Measurements from ENCODE around the gene NOL4. TPM values are rescaled to one million over a fixed set of nuclear protein-coding genes. Genes with fewer than 3 reads are reported as not detected.

NOL4 gene
- polyA plus RNA-seq, 3 donors, result not detected

DNA sequence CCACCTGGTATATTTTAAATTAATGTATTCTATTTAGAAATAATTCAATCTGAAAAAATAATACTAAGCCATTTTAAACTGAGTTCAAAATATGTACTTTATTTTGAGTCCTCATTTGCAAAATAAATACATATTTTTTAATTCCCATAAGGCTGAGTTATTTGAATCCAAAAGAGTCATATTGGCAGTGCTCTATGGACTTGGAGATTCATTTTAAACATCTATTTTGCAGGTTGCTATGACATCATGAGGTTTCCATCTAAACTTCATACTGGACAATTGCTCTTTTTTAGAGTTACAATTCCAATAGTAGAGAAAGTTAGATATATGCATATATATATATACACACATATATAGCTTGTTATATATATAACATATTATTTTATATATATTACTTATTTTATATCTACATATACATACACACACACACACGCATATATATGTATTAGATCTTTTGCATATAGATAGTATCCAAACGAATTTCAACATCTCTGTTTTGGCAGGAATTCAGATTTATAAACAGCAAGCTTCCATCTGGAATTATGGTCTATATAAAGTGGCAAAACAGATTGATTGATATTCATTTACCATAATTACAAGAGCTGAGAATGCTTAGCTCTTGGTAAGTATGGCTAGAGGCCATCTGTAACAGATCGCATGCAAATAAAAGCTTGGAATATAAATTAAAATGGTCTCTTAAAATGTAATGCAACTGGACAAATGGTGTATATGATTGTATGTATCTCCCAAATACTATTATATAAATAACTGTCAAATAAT is 34.9 kb downstream of the NOL4 start:
- no peaks in the 10 kb centered on the region for H3K36me3 Mint-ChIP-seq

More for the DNA sequence above, 34.9 kb downstream of the NOL4 start:
- Histone ChIP-seq H3K79me2 (ENCODE audit: insufficient read depth, low read length) (no peaks in the 10 kb centered on the region), H3K4me1 (ENCODE audit: control insufficient read depth in 1 of 2, insufficient read depth in 2 of 2, low read length in 2 of 2) (no peaks in the 10 kb centered on the region), H3K36me3 (replicated peaks in 1 of 2; ENCODE audit: control insufficient read depth in 1 of 2, insufficient read depth in 2 of 2, low read length in 2 of 2) (no peaks in the 10 kb centered on the region), H3K4me3 (replicated peaks in 1 of 3; ENCODE audit: low read depth in 2 of 3, low read length in 3 of 3) (no peak overlapping the region), H3K27ac (ENCODE audit: low read depth in 1 of 2, low read length in 2 of 2) (no peak overlapping the region), H2AFZ (ENCODE audit: insufficient read depth, low read depth, low read length, poor library complexity, severe bottlenecking) (no peak overlapping the region), H3K4me2 (replicated peaks; ENCODE audit: extremely low read depth, low read length, poor library complexity, severe bottlenecking) (no peak overlapping the region), H3K9ac (ENCODE audit: insufficient read depth, low read length, poor library complexity, severe bottlenecking) (no peak overlapping the region), H3K27me3 (ENCODE audit: control insufficient read depth in 2 of 2, insufficient read depth in 2 of 2, low read length in 2 of 2) (no peaks in the 10 kb centered on the region), H3K9me3 (replicated peaks in 1 of 2; ENCODE audit: control insufficient read depth in 1 of 2, insufficient read depth in 1 of 2, low read length in 2 of 2) (no peaks in the 10 kb centered on the region), H4K20me1 (ENCODE audit: insufficient read depth, low read length) (no peaks in the 10 kb centered on the region)
- DNase-seq, result no peak
- Mint-ChIP-seq H3K9me3 (peaks cover 0 to 4% (median 0%) of the 10 kb centered on the region in 7 donors), H3K27me3 (ENCODE audit: low read depth in 3 of 3) (no peaks in the 10 kb centered on the region), H3K4me1 (no peaks in the 10 kb centered on the region), H3K4me3 (no peak overlapping the region), H3K27ac (no peak overlapping the region)
- no CpG with 5 or more reads among the region's 3 CpGs for WGBS (ENCODE audit: insufficient coverage)
- intact Hi-C loops (cut with micrococcal nuclease), result no loop called here
- TF ChIP-seq, protein P1, sequence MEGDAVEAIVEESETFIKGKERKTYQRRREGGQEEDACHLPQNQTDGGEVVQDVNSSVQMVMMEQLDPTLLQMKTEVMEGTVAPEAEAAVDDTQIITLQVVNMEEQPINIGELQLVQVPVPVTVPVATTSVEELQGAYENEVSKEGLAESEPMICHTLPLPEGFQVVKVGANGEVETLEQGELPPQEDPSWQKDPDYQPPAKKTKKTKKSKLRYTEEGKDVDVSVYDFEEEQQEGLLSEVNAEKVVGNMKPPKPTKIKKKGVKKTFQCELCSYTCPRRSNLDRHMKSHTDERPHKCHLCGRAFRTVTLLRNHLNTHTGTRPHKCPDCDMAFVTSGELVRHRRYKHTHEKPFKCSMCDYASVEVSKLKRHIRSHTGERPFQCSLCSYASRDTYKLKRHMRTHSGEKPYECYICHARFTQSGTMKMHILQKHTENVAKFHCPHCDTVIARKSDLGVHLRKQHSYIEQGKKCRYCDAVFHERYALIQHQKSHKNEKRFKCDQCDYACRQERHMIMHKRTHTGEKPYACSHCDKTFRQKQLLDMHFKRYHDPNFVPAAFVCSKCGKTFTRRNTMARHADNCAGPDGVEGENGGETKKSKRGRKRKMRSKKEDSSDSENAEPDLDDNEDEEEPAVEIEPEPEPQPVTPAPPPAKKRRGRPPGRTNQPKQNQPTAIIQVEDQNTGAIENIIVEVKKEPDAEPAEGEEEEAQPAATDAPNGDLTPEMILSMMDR (IDR thresholded peaks at IDR 0.05), result no peak
